ENCODE measurements around the gene TLL2. TPM values are rescaled to one million over a fixed set of nuclear protein-coding genes. Genes with fewer than 3 reads are reported as not detected.
A peak's percentile ranks its signal among the peaks of the same experiment; 100 is the strongest.

The TLL2 gene
- total and polyA plus RNA-seq, 4 donors = 0.07 to 0.23 (median 0.10) TPM

DNA sequence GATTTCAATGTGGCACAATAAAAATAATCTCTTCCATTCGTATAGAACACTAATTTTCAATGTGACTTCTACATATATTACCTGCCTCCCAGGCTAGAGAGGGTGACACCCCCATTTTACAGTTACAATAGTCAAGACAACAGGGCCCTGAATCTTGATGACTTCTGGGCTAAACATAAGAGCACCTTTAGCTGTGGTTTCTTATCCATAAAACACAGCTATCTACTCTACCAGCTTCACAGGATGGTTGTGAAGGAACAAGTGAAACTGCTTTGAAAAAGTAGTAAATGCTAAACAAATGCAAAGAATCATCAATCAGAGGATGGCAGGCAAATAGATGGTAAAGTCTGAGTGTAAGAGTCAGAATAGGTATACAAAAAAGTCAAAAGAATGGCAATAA is 3.6 kb upstream of the TLL2 start:
- Histone ChIP-seq H3K9me3 (ENCODE audit: control insufficient read depth in 4 of 4, insufficient read depth in 3 of 4, low read length in 3 of 4) (no peaks in the 10 kb centered on the region), H3K27me3 (ENCODE audit: control insufficient read depth in 3 of 3, insufficient read depth in 3 of 3, low read length in 2 of 3) (peaks cover 0 to 30% (median 28%) of the 10 kb centered on the region in 3 donors), H3K9ac (ENCODE audit: insufficient read depth in 1 of 2, low read length in 2 of 2) (no peak overlapping the region), H3K4me3 (no peak overlapping the region), H3K4me1 (ENCODE audit: control insufficient read depth in 5 of 5, insufficient read depth in 5 of 5, low read length in 5 of 5) (peaks cover 0 to 20% (median 6%) of the 10 kb centered on the region in 5 donors), H3K36me3 (ENCODE audit: control insufficient read depth in 4 of 4, insufficient read depth in 4 of 4, low read length in 4 of 4) (peaks cover 1 to 13% (median 10%) of the 10 kb centered on the region in 4 donors), H3K27ac (ENCODE audit: low read depth in 1 of 2, low read length in 1 of 2) (no peak overlapping the region)
- DNase-seq = no peak
- TF ChIP-seq, protein P1, sequence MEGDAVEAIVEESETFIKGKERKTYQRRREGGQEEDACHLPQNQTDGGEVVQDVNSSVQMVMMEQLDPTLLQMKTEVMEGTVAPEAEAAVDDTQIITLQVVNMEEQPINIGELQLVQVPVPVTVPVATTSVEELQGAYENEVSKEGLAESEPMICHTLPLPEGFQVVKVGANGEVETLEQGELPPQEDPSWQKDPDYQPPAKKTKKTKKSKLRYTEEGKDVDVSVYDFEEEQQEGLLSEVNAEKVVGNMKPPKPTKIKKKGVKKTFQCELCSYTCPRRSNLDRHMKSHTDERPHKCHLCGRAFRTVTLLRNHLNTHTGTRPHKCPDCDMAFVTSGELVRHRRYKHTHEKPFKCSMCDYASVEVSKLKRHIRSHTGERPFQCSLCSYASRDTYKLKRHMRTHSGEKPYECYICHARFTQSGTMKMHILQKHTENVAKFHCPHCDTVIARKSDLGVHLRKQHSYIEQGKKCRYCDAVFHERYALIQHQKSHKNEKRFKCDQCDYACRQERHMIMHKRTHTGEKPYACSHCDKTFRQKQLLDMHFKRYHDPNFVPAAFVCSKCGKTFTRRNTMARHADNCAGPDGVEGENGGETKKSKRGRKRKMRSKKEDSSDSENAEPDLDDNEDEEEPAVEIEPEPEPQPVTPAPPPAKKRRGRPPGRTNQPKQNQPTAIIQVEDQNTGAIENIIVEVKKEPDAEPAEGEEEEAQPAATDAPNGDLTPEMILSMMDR (IDR thresholded peaks at IDR 0.05; ENCODE audit: control extremely low read depth, extremely low read depth) = no peak
- ATAC-seq (ENCODE audit: insufficient read depth, low FRiP score) = no peak
- WGBS, 2 donors = 84 to 93% methylated on average over 1 of the region's 1 CpG

DNA sequence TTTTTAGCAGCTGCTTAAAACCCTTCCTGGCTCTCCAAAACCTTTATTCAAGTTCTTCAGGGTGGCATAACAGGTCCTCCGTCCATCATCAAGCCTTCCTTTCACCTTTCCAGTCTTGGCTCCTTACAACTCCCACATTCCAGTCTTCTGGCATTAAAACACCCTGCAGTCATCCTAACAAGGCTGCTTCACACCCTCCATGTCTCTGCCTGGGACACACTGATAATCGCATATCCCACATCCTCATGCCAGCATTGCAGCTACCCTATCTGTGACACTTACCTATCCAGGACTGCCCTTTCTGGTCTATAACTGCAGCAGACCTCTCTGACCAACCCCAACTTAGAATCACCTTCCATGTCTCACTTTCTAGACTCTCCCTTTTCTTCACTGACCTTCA is 2.6 kb upstream of the TLL2 start:
- H3K27me3 ChIP-seq (ENCODE audit: control insufficient read depth in 3 of 3, insufficient read depth in 3 of 3, low read length in 2 of 3) = peaks cover 0 to 40% (median 37%) of the 10 kb centered on the region in 3 donors
- ATAC-seq (ENCODE audit: insufficient read depth, low FRiP score) = no peak
- H3K4me3 ChIP-seq = no peak overlapping the region

GRCh38 chr10:96513305-96513697 is 425 bp downstream of the TLL2 start:
- Histone ChIP-seq H3K4me1 (ENCODE audit: control insufficient read depth in 5 of 5, insufficient read depth in 5 of 5, low read length in 5 of 5) (peaks cover 0 to 22% (median 6%) of the 10 kb centered on the region in 5 donors), H3K9me3 (ENCODE audit: control insufficient read depth in 4 of 4, insufficient read depth in 3 of 4, low read length in 3 of 4) (peaks cover 0 to 1% (median 0%) of the 10 kb centered on the region in 4 donors), H3K27me3 (ENCODE audit: control insufficient read depth in 3 of 3, insufficient read depth in 3 of 3, low read length in 2 of 3) (peaks cover 0 to 56% (median 47%) of the 10 kb centered on the region in 3 donors), H3K9ac (ENCODE audit: insufficient read depth in 1 of 2, low read length in 2 of 2) (no peak overlapping the region), H3K27ac (ENCODE audit: low read depth in 1 of 2, low read length in 1 of 2) (no peak overlapping the region), H3K4me3 (peak overlapping the region; percentile 10), H3K36me3 (ENCODE audit: control insufficient read depth in 4 of 4, insufficient read depth in 4 of 4, low read length in 4 of 4) (no peaks in the 10 kb centered on the region)
- TF ChIP-seq, protein P1 (IDR thresholded peaks at IDR 0.05; ENCODE audit: control extremely low read depth, extremely low read depth) = no peak
- WGBS, 2 donors = 0 to 1% methylated on average over 31 of the region's 31 CpGs
- DNase-seq (no peak), ATAC-seq (ENCODE audit: insufficient read depth, low FRiP score) (no peak)

More for the DNA sequence above, 2.6 kb upstream of the TLL2 start:
- Histone ChIP-seq H3K9me3 (ENCODE audit: control insufficient read depth in 4 of 4, insufficient read depth in 3 of 4, low read length in 3 of 4) (peaks cover 0 to 1% (median 0%) of the 10 kb centered on the region in 4 donors), H3K27ac (ENCODE audit: low read depth in 1 of 2, low read length in 1 of 2) (no peak overlapping the region), H3K4me1 (ENCODE audit: control insufficient read depth in 5 of 5, insufficient read depth in 5 of 5, low read length in 5 of 5) (peaks cover 0 to 22% (median 6%) of the 10 kb centered on the region in 5 donors), H3K36me3 (ENCODE audit: control insufficient read depth in 4 of 4, insufficient read depth in 4 of 4, low read length in 4 of 4) (peaks cover 0 to 9% (median 6%) of the 10 kb centered on the region in 4 donors), H3K9ac (ENCODE audit: insufficient read depth in 1 of 2, low read length in 2 of 2) (no peak overlapping the region)
- DNase-seq = no peak
- 82 to 87% methylated on average over 2 of the region's 2 CpGs for WGBS, 2 donors
- TF ChIP-seq, protein P1 (IDR thresholded peaks at IDR 0.05; ENCODE audit: control extremely low read depth, extremely low read depth) = no peak

Data from lung (tissue), 12 donors.